ENCODE results near the gene RANBP1. TPM values are rescaled to one million over a fixed set of nuclear protein-coding genes. Genes with fewer than 3 reads are reported as not detected.
A peak's percentile ranks its signal among the peaks of the same experiment; 100 is the strongest.

The RANBP1 gene
- total RNA-seq, 2 experiments from 2014 or later = 406 to 570 TPM

DNA sequence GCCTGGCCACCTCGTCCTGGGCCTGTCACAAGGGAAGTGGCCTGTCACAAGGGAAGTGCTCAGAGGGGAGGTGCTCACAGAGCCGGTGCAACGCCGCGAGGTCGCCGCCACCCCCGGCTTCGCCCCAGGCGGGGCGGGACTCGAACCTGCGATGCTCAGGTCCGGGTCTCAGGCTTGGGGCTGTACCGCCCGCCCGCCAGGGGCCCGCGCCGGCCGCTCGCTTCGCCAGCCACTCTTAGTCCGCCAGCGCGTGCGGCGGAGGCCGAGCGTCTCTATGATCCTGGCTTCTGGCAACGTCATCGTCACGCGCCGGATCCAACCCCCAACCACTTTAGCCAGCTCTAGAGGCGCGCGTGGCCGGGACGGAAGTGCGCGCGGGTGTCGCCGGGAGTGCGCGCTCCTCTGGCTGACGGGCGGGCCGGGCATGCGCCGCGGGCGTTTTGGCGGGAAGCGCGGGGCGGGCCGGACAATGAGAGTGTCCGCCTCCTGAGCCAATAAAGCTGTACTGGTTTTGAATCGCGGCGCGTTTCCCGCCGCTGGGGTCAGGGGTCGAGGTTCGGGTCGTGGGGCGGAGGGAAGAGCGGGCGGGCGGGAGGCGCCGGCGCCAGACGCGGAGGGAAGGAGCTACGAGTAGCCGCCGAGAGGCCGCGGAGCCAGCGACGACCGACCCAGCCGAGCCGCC is 1.2 kb downstream of the RANBP1 start, which contains the start of gene TRMT2A:
TSS of gene TRMT2A (minus strand) at position 276 of the 682 bp plus-strand sequence. CDS start 320 bp downstream, outside the sequence.
- no peaks in the 10 kb centered on the region for H3K9me3 ChIP-seq (ENCODE audit: low read length)
- H3K4me1 ChIP-seq (ENCODE audit: insufficient read depth, low read length, poor library complexity, severe bottlenecking) = peaks cover 31% of the 10 kb centered on the region
- ChIA-PET CTCF (ENCODE audit: unreplicated experiment) (interaction anchor here (0.6 kb wide), 1 partner anchor 11 kb away, joined by 3 read pairs; no protein-coding TSS in a partner anchor), POLR2A (interaction anchor here (1.0 kb wide), 1 partner anchor 26 kb away, joined by 3 read pairs; no protein-coding TSS in a partner anchor)
- H3K79me2 ChIP-seq (ENCODE audit: insufficient read depth, low read depth, low read length) = peaks cover 65% of the 10 kb centered on the region
- no peaks in the 10 kb centered on the region for H3K9me2 ChIP-seq (ENCODE audit: insufficient read depth, low read length)
- TF ChIP-seq, protein P1, sequence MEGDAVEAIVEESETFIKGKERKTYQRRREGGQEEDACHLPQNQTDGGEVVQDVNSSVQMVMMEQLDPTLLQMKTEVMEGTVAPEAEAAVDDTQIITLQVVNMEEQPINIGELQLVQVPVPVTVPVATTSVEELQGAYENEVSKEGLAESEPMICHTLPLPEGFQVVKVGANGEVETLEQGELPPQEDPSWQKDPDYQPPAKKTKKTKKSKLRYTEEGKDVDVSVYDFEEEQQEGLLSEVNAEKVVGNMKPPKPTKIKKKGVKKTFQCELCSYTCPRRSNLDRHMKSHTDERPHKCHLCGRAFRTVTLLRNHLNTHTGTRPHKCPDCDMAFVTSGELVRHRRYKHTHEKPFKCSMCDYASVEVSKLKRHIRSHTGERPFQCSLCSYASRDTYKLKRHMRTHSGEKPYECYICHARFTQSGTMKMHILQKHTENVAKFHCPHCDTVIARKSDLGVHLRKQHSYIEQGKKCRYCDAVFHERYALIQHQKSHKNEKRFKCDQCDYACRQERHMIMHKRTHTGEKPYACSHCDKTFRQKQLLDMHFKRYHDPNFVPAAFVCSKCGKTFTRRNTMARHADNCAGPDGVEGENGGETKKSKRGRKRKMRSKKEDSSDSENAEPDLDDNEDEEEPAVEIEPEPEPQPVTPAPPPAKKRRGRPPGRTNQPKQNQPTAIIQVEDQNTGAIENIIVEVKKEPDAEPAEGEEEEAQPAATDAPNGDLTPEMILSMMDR (conservative IDR thresholded peaks at IDR 0.05; ENCODE audit: low read length) = peak; percentile 54
- no peak for TF ChIP-seq EZH2phosphoT487 (IDR thresholded peaks at IDR 0.05; ENCODE audit: borderline replicate concordance, low read depth, low read length)
- peak within 1 kb of the TSS; percentile 74 for H3K27ac ChIP-seq (ENCODE audit: low read depth, low read length, poor library complexity, severe bottlenecking)
- peak within 1 kb of the TSS; percentile 75 for H3K4me2 ChIP-seq (ENCODE audit: low read length)
- peaks cover 85% of the 10 kb centered on the region for H3K36me3 ChIP-seq (ENCODE audit: insufficient read depth, low read length)
- H3K4me3 ChIP-seq (ENCODE audit: low read depth, low read length, poor library complexity, severe bottlenecking) = peak within 1 kb of the TSS; percentile 98
- peaks cover 13% of the 10 kb centered on the region; the same call in 1 of the 2 replicates for H4K20me1 ChIP-seq (ENCODE audit: insufficient read depth, low read length)
- BruUV-seq (replicated peaks) = no TSS peak
- peak; percentile 99 for DNase-seq (ENCODE audit: low spot score)
- H2AFZ ChIP-seq (ENCODE audit: low read length) = peak within 1 kb of the TSS; percentile 9; the same call in 1 of the 2 replicates
- intact Hi-C loops (cut with micrococcal nuclease; ENCODE audit: unreplicated experiment) = loop anchor here (1.0 kb wide), 2 partner anchors 37 to 88 kb away; partner anchors contain the start of gene DGCR8

DNA sequence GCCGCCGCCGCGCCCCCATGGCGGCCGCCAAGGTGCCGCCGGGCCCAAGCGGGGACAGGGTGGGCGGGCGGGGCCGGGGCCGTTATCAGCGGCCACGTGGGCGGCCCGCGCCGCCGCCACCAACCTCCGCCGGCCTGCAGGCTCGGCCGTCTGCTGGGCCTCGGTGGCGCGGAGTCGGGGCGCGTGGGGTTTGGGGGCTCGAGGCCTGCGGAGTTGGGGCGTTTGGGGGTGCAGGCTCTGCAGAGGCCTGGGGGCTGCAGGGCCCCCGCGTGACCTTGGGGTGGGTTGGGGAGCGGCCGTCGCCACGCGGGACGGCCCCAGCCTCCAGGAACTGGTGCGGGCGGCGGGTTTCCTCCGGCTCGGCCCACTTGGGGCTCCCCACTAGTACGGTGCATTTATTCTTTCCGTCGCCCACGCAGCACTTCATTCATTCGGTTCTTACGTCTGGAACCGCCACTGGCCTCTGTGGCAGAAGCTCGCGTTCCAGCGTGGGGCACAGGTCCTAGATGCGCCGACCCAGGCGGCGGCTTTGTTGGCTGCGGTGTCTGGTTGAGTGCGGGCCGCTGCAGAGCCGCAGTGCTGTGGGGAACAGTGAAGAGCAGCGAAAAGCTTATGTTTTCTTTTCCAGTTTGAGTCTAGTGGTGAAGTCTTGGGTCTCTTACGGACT is 1.9 kb downstream of the RANBP1 start:
- peaks cover 83% of the 10 kb centered on the region for H3K36me3 ChIP-seq (ENCODE audit: insufficient read depth, low read length)
- peak; percentile 54 for DNase-seq (ENCODE audit: low spot score)

More for the DNA sequence above, 1.9 kb downstream of the RANBP1 start:
- Histone ChIP-seq H3K79me2 (ENCODE audit: insufficient read depth, low read depth, low read length) (peaks cover 70% of the 10 kb centered on the region), H3K4me3 (ENCODE audit: low read depth, low read length, poor library complexity, severe bottlenecking) (peak overlapping the region; percentile 98), H4K20me1 (ENCODE audit: insufficient read depth, low read length) (peaks cover 14% of the 10 kb centered on the region; the same call in 1 of the 2 replicates), H3K4me2 (ENCODE audit: low read length) (peak overlapping the region; percentile 75), H3K27ac (ENCODE audit: low read depth, low read length, poor library complexity, severe bottlenecking) (peak overlapping the region; percentile 74), H3K4me1 (ENCODE audit: insufficient read depth, low read length, poor library complexity, severe bottlenecking) (peaks cover 25% of the 10 kb centered on the region), H3K9me3 (ENCODE audit: low read length) (no peaks in the 10 kb centered on the region), H3K9me2 (ENCODE audit: insufficient read depth, low read length) (no peaks in the 10 kb centered on the region), H2AFZ (ENCODE audit: low read length) (no peak overlapping the region)
- TF ChIP-seq, protein P1 (conservative IDR thresholded peaks at IDR 0.05; ENCODE audit: low read length) = no peak
- no peak for TF ChIP-seq EZH2phosphoT487 (IDR thresholded peaks at IDR 0.05; ENCODE audit: borderline replicate concordance, low read depth, low read length)
- ChIA-PET CTCF (ENCODE audit: unreplicated experiment) (no interaction called here), POLR2A (no interaction called here)
- intact Hi-C loops (cut with micrococcal nuclease; ENCODE audit: unreplicated experiment) = loop anchor here (1.0 kb wide), 2 partner anchors 37 to 88 kb away; partner anchors contain the start of gene DGCR8
- BruUV-seq (replicated peaks) = no TSS peak

All from OCI-LY7 (cell line).